IMR-90 (cell line): ENCODE data around the gene GALNT17. TPM values are rescaled to one million over a fixed set of nuclear protein-coding genes. Genes with fewer than 3 reads are reported as not detected.

Experiments
- ATAC-seq: fragments of 200-7000 bp; cut with Tn5 transposase; 2 replicates; pipeline ENCODE4 v1.9.1; 2020; ENCODE audit warnings: low read depth, mild to moderate bottlenecking, moderate library complexity
- BruUV-seq: library from RNA; stranded (reverse); fragments of 400-500 nt; replicated peaks from 2 replicates; lab custom pipeline; 2021; lab: Mats Ljungman, UMichigan
- CTCF ChIA-PET: fragments of 300-600 bp; formaldehyde crosslinking; extraction: SDS; loops from one replicate; lab custom pipeline; 2021; ENCODE audit warnings: antibody characterized with exemption; lab: Yijun Ruan, JAX
- POLR2A ChIA-PET: fragments of 300-600 bp; sonication (Branson Sonifier 250); formaldehyde crosslinking; loops from one replicate; lab custom pipeline; 2022; ENCODE audit warnings: antibody characterized with exemption; ENCODE audit not compliant: unreplicated experiment; lab: Charles Lee
- DNase-seq: peaks from one replicate; pipeline ENCODE4 v3.0.0; 2013
- H2AFZ ChIP-seq: replicated peaks from 2 replicates; pipeline ENCODE3; 2013; ENCODE audit warnings: low read length, mild to moderate bottlenecking; ENCODE audit not compliant: poor library complexity
- H2AK5ac ChIP-seq: 2 replicates; pipeline ENCODE4 v1.6.1; 2013; ENCODE audit warnings: low read depth, low read length, inconsistent platforms
- H2AK9ac ChIP-seq: replicated peaks from 2 replicates; pipeline ENCODE3; 2013; ENCODE audit warnings: mild to moderate bottlenecking, low read depth, low read length, moderate library complexity; ENCODE audit not compliant: poor library complexity
- H2BK120ac ChIP-seq: 2 replicates; pipeline ENCODE4 v1.6.1; 2013; ENCODE audit warnings: low read depth, low read length, inconsistent platforms
- H2BK15ac ChIP-seq: 3 replicates; pipeline ENCODE4 v1.6.1; 2013; ENCODE audit warnings: low read depth, low read length, inconsistent platforms
- H2BK20ac ChIP-seq: 2 replicates; pipeline ENCODE4 v1.6.1; 2013; ENCODE audit warnings: low read depth, mild to moderate bottlenecking, inconsistent platforms, low read length, moderate library complexity
- H2BK5ac ChIP-seq: 2 replicates; pipeline ENCODE4 v1.6.1; 2013; ENCODE audit warnings: mild to moderate bottlenecking, low read depth, low read length, inconsistent platforms; ENCODE audit not compliant: poor library complexity, severe bottlenecking
- H3K14ac ChIP-seq: replicated peaks from 2 replicates; pipeline ENCODE4 v1.6.1; 2013; ENCODE audit warnings: low read depth, low read length, inconsistent platforms
- H3K18ac ChIP-seq: 2 replicates; pipeline ENCODE4 v1.6.1; 2013; ENCODE audit warnings: low read depth, low read length, control low read depth
- H3K23ac ChIP-seq: 2 replicates; pipeline ENCODE4 v1.6.1; 2013; ENCODE audit warnings: low read depth, low read length, inconsistent platforms
- H3K27ac ChIP-seq: 2 replicates; pipeline ENCODE4 v1.5.1; 2013; ENCODE audit warnings: mild to moderate bottlenecking, control low read depth, low read length; ENCODE audit not compliant: insufficient read depth
- H3K27me3 ChIP-seq: 2 replicates; pipeline ENCODE4 v1.6.1; 2013; ENCODE audit warnings: low read length; ENCODE audit not compliant: control insufficient read depth, insufficient read depth
- H3K36me3 ChIP-seq: 2 replicates; pipeline ENCODE4 v1.6.1; 2013; ENCODE audit warnings: low read length, mixed read lengths; ENCODE audit not compliant: control insufficient read depth, insufficient read depth
- H3K4ac ChIP-seq: 2 replicates; pipeline ENCODE4 v1.6.1; 2013; ENCODE audit warnings: low read depth, low read length, inconsistent platforms
- H3K4me1 ChIP-seq: 2 replicates; pipeline ENCODE4 v1.6.1; 2013; ENCODE audit warnings: low read length, mixed read lengths; ENCODE audit not compliant: control insufficient read depth, insufficient read depth
- H3K4me2 ChIP-seq: 2 replicates; pipeline ENCODE4 v1.6.1; 2013; ENCODE audit warnings: low read depth, mild to moderate bottlenecking, control low read depth, low read length, moderate library complexity
- H3K4me3 ChIP-seq: 2 replicates; pipeline ENCODE4 v1.5.1; 2013; ENCODE audit warnings: low read depth, mild to moderate bottlenecking, control low read depth, low read length, moderate library complexity; ENCODE audit not compliant: insufficient read depth
- H3K56ac ChIP-seq: 2 replicates; pipeline ENCODE4 v1.6.1; 2013; ENCODE audit warnings: low read length, inconsistent platforms; ENCODE audit not compliant: insufficient read depth; ENCODE audit errors: extremely low read depth
- H3K79me1 ChIP-seq, 2 experiments: 2 replicates each; pipeline ENCODE4 v1.6.1; 2013; ENCODE audit warnings: low read length in 2 of 2, inconsistent platforms in 1 of 2, low read depth in 1 of 2
- H3K9ac ChIP-seq: 2 replicates; pipeline ENCODE4 v1.6.1; 2013; ENCODE audit warnings: low read depth, low read length, control low read depth
- H3K9me1 ChIP-seq: 2 replicates; pipeline ENCODE4 v1.6.1; 2013; ENCODE audit warnings: low read length, inconsistent platforms; ENCODE audit not compliant: insufficient read depth
- H3K9me3 ChIP-seq: 2 replicates; pipeline ENCODE4 v1.6.1; 2013; ENCODE audit warnings: low read length; ENCODE audit not compliant: control insufficient read depth, insufficient read depth
- H4K20me1 ChIP-seq: 2 replicates; pipeline ENCODE4 v1.6.1; 2013; ENCODE audit warnings: low read length, inconsistent platforms; ENCODE audit not compliant: insufficient read depth
- H4K5ac ChIP-seq: 2 replicates; pipeline ENCODE4 v1.6.1; 2013; ENCODE audit warnings: mild to moderate bottlenecking, low read depth, low read length, control low read depth
- H4K8ac ChIP-seq, 2 experiments: 2 replicates each; pipeline ENCODE4 v1.6.1; 2013; ENCODE audit warnings: low read depth in 2 of 2, low read length in 2 of 2, control low read depth in 1 of 2, inconsistent platforms in 1 of 2
- H4K91ac ChIP-seq: 2 replicates; pipeline ENCODE4 v1.6.1; 2013; ENCODE audit warnings: low read depth, low read length, inconsistent platforms; ENCODE audit not compliant: insufficient read depth
- MAFK ChIP-seq: IDR thresholded peaks from 2 replicates; pipeline ENCODE4 v1.6.1; 2012; ENCODE audit warnings: low read depth, low read length, improper control_type of control experiment
- RFX5 ChIP-seq: IDR thresholded peaks from 2 replicates; pipeline ENCODE4 v1.8.0; 2012; ENCODE audit warnings: low read depth, mild to moderate bottlenecking, low read length, moderate library complexity
- SMC3 ChIP-seq: fragments of 150-350 bp; IDR thresholded peaks from 2 replicates; pipeline ENCODE4 v1.6.1; 2016; ENCODE audit warnings: low read depth, mild to moderate bottlenecking, antibody characterized with exemption, low read length, moderate library complexity
- USF2 ChIP-seq: fragments of 150-350 bp; IDR thresholded peaks from 2 replicates; pipeline ENCODE4 v1.6.1; 2017; ENCODE audit warnings: mild to moderate bottlenecking, antibody characterized with exemption, low read length, low read depth
- WGBS, 2 experiments: methylation state at CpG; one replicate each; pipeline versions ENCODE4 v1.1.5 to v1.1.7; 2013; ENCODE audit warnings: missing lambda C conversion rate in 2 of 2; ENCODE audit not compliant: insufficient read length in 1 of 2; ENCODE audit errors: extremely low coverage in 2 of 2; 5-methylcytosine and 5-hydroxymethylcytosine counted together
- dilution Hi-C: fragments of 300-500 bp; cut with HindIII; formaldehyde crosslinking; loops from one replicate; pipeline ENCODE4 v1.14.3; 2018; ENCODE audit warnings: low sequenced_read_pairs; ENCODE audit not compliant: unreplicated experiment
- in situ Hi-C: fragments of 300-500 bp; cut with MboI; formaldehyde crosslinking; loops from 3 replicates; pipeline ENCODE4 v1.14.3; 2019; ENCODE audit warnings: low sequenced_read_pairs, inconsistent platforms, mixed read lengths
- intact Hi-C: fragments of 100-400 bp; cut with micrococcal nuclease; formaldehyde crosslinking; loops from 2 replicates; pipeline ENCODE4 v1.10.0; 2022
- polyA plus RNA-seq, 3 experiments: library from polyadenylated mRNA; depleted of rRNA; stranded (reverse); fragments of >200 nt; gene quantifications; 2 replicates each; pipeline ENCODE4 v1.2.3, GENCODE V29; 2012; ENCODE audit warnings: low replicate concordance in 1 of 3
- total RNA-seq: library from RNA; depleted of rRNA; stranded (reverse); fragments of >200 nt; gene quantifications from 2 replicates; pipeline ENCODE4 v1.2.3, GENCODE V29; 2012

The GALNT17 gene
- total and polyA plus RNA-seq, 2 of the 4 experiments (the other 2 are of a cell fraction): not detected

GRCh38 chr7:71574153-71574860, 442.4 kb downstream of the GALNT17 start:
- WGBS, 2 experiments: 67% methylated on average over 1 of the region's 2 CpGs; no CpG with 5 or more reads in 1 of the 2 experiments
- no peak for ATAC-seq
- POLR2A ChIA-PET: no interaction called here

More at GRCh38 chr7:71574153-71574860, 442.4 kb downstream of the GALNT17 start:
- intact Hi-C loops: no loop called here
- no peak overlapping the region for H2BK15ac ChIP-seq
- H3K4me1 ChIP-seq: no peaks in the 10 kb centered on the region
- H2BK120ac ChIP-seq: no peak overlapping the region
- H2AFZ ChIP-seq: no peak overlapping the region
- no peaks in the 10 kb centered on the region for H3K27me3 ChIP-seq
- no peak overlapping the region for H3K14ac ChIP-seq
- H2BK5ac ChIP-seq: no peak overlapping the region
- no peak overlapping the region for H4K8ac ChIP-seq
- no peak overlapping the region for H2AK9ac ChIP-seq
- no peak overlapping the region for H3K27ac ChIP-seq
- no peak overlapping the region for H3K4me2 ChIP-seq
- H3K23ac ChIP-seq: no peak overlapping the region
- H3K36me3 ChIP-seq: no peaks in the 10 kb centered on the region
- H3K4ac ChIP-seq: no peak overlapping the region
- DNase-seq: no peak
- TF ChIP-seq USF2 (no peak), SMC3 (no peak), MAFK (no peak), RFX5 (no peak)
- no peak overlapping the region for H2AK5ac ChIP-seq
- no peak overlapping the region for H4K5ac ChIP-seq
- CTCF ChIA-PET: no interaction called here
- in situ Hi-C loops: no loop called here
- no peaks in the 10 kb centered on the region for H4K20me1 ChIP-seq
- BruUV-seq: no TSS peak
- no peak overlapping the region for H3K4me3 ChIP-seq
- no peaks in the 10 kb centered on the region for H3K79me1 ChIP-seq
- no peaks in the 10 kb centered on the region for H3K9me1 ChIP-seq
- H3K18ac ChIP-seq: no peak overlapping the region
- H2BK20ac ChIP-seq: no peak overlapping the region
- H3K56ac ChIP-seq: no peak overlapping the region
- H3K9me3 ChIP-seq: peaks cover 26% of the 10 kb centered on the region
- dilution Hi-C loops: no loop called here
- no peak overlapping the region for H3K9ac ChIP-seq
- H4K91ac ChIP-seq: no peak overlapping the region
